HAP-1 (cell line): Measurements from ENCODE around the gene JAZF1.

Source experiments
- DNase-seq, 2 experiments: peaks; one replicate each; pipeline ENCODE4 v3.0.0-alpha.2; 2016 to 2020; ENCODE audit warnings: low spot score in 2 of 2
- H3K27me3 ChIP-seq: fragments of 250-450 bp; sonication (Bioruptor Pico); 2 replicates; pipeline ENCODE4 v1.5.1; 2020; ENCODE audit warnings: low read depth, mild to moderate bottlenecking, moderate library complexity
- H3K36me3 ChIP-seq: fragments of 250-450 bp; sonication (Bioruptor Pico); replicated peaks from 2 replicates; pipeline ENCODE4 v1.5.1; 2020; ENCODE audit warnings: mild to moderate bottlenecking
- H3K4me1 ChIP-seq: fragments of 250-450 bp; sonication (Bioruptor Pico); 2 replicates; pipeline ENCODE4 v1.5.1; 2020; ENCODE audit warnings: mild to moderate bottlenecking
- H3K4me3 ChIP-seq: fragments of 250-450 bp; sonication (Bioruptor Pico); 2 replicates; pipeline ENCODE4 v1.5.1; 2020; ENCODE audit warnings: mild to moderate bottlenecking, moderate library complexity
- H3K9me3 ChIP-seq: fragments of 250-450 bp; sonication (Bioruptor Pico); 2 replicates; pipeline ENCODE4 v1.5.1; 2020; ENCODE audit warnings: mild to moderate bottlenecking, moderate library complexity
- in situ Hi-C: fragments of 300-500 bp; cut with MboI; formaldehyde crosslinking; loops from 3 replicates; pipeline ENCODE4 v1.14.3; 2020; ENCODE audit warnings: low sequenced_read_pairs, inconsistent platforms, mixed read lengths

The JAZF1 gene

GRCh38 chr7:28086198-28086597 lies 94.4 kb downstream of the JAZF1 start:
- Histone ChIP-seq H3K36me3 (no peaks in the 10 kb centered on the region), H3K4me1 (no peaks in the 10 kb centered on the region), H3K27me3 (no peaks in the 10 kb centered on the region), H3K9me3 (no peaks in the 10 kb centered on the region), H3K4me3 (no peak overlapping the region)
- DNase-seq = no peak
- in situ Hi-C loops = no loop called here

- no peaks in the 10 kb centered on the region for H3K27me3 ChIP-seq
- no peaks in the 10 kb centered on the region for H3K4me1 ChIP-seq
- no peak overlapping the region for H3K4me3 ChIP-seq
- in situ Hi-C loops = no loop called here
- H3K9me3 ChIP-seq = no peaks in the 10 kb centered on the region
- no peaks in the 10 kb centered on the region for H3K36me3 ChIP-seq
- no peak for DNase-seq
Observed at GRCh38 chr7:28083998-28084985, 96.3 kb downstream of the JAZF1 start.

DNA sequence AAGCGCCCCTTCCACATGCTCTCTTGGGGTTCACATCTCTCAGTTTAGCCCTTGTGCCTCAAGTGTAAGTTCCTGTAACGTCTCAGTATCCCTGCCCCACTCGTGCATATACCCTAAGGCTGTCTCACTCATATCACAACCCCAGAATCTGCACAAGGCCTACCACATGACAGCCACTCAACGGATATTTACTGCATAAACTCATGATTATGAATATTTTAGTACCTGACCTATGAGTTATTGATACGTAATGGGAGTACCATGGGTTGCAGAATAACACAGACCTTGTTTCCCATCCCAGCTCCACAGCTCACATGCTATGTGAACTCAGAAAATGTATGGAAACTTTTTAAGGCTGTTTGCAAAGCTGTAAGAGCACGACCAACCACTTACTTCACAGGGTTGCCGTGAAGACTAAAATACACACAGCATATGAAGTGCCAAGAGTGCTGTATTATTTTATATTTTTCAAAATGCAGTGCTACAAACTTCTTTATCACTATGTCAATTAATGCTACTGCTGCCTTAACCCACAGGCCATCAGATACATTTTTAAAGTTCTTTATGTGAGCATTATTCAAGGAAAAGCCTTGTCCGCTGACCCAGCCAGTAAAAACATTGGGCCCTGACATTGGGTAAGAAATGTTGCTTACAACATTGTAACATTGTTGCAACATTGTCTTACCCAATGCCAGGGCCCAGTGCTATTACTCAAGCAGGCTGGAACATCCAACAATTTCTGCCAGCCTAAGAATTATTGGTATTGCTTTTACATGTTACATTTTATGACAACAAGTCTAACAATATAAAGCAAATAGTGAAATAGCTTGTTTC lies 97.2 kb downstream of the JAZF1 start:
- H3K27me3 ChIP-seq = no peaks in the 10 kb centered on the region
- in situ Hi-C loops = no loop called here
- no peaks in the 10 kb centered on the region for H3K9me3 ChIP-seq
- H3K4me1 ChIP-seq = no peaks in the 10 kb centered on the region
- no peak for DNase-seq
- H3K4me3 ChIP-seq = no peak overlapping the region
- no peaks in the 10 kb centered on the region for H3K36me3 ChIP-seq

DNA sequence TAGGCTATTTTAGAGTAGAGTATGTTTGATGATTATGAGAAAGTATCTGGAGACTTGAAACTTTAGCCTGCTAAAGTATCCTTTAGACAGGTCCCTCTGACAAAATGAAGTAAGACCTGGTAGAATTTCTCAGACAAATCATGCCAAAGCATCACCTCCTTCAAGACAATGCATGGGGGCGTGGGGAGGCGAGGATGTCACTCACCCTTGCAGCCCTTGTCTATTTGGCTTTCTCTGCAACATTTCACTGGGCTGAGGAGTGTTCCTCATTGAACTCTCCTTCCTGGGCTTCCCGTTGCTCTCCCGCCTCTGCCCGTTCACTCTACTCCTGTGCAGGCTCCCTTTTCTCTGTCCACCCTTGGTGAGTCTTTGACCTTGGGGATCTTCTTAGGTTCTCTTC lies 98.5 kb downstream of the JAZF1 start:
- in situ Hi-C loops = no loop called here
- Histone ChIP-seq H3K27me3 (no peaks in the 10 kb centered on the region), H3K36me3 (no peaks in the 10 kb centered on the region), H3K4me3 (no peak overlapping the region), H3K9me3 (no peaks in the 10 kb centered on the region), H3K4me1 (no peaks in the 10 kb centered on the region)
- no peak for DNase-seq

- no peaks in the 10 kb centered on the region for H3K27me3 ChIP-seq
- in situ Hi-C loops = no loop called here
- no peak overlapping the region for H3K4me3 ChIP-seq
- H3K9me3 ChIP-seq = no peaks in the 10 kb centered on the region
- no peak for DNase-seq
- no peaks in the 10 kb centered on the region for H3K4me1 ChIP-seq
- H3K36me3 ChIP-seq = no peaks in the 10 kb centered on the region
Observed at GRCh38 chr7:28081016-28081415, 99.6 kb downstream of the JAZF1 start.

DNA sequence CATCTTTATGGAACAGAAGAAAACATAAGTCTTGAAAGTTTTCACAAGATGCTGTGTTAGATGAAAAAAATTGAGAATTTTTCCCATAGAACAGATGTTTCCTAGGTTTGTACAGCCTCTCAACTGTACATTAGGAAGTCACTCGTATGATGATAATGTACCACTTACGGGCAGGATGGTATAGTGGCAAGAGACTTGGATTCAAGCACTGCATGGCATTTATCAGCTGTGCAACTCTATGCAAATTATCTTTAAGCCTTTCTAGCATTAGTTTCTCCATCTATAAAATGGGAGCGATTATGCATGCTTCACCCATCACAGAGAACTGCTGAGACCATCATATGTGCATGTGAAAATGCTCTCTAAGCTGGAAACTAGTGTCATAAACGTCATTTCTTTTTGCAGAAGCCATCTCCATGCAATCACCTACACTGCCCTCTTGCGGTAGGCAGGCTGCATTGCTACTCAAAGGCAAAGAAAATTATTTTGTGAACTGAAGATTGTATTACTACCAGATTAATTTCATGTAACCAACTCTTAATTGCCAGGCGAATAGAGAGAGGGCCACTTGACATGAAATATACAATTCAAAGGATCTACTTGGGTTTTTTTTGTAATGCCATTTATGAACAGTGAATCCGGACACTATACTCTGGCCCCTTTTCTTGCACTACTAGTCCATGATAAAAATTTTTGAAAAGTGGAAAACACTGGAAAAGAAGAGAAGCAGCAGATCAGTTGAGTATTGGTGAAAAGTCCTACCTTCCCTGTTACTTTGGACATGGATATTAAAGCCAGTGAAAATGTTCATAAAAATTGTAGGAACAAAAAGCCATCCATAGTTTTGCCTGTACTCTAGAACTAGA lies 102.3 kb downstream of the JAZF1 start:
- no peaks in the 10 kb centered on the region for H3K4me1 ChIP-seq
- in situ Hi-C loops = no loop called here
- no peak overlapping the region for H3K4me3 ChIP-seq
- no peaks in the 10 kb centered on the region for H3K36me3 ChIP-seq
- no peaks in the 10 kb centered on the region for H3K27me3 ChIP-seq
- H3K9me3 ChIP-seq = no peaks in the 10 kb centered on the region
- peak; percentile 39 to 59 for DNase-seq

GRCh38 chr7:28077616-28078015 lies 103.0 kb downstream of the JAZF1 start:
- no peaks in the 10 kb centered on the region for H3K36me3 ChIP-seq
- H3K4me3 ChIP-seq = no peak overlapping the region
- DNase-seq = no peak
- H3K27me3 ChIP-seq = no peaks in the 10 kb centered on the region
- H3K4me1 ChIP-seq = peaks cover 3% of the 10 kb centered on the region
- no peaks in the 10 kb centered on the region for H3K9me3 ChIP-seq
- in situ Hi-C loops = no loop called here

GRCh38 chr7:28076423-28077200 lies 104.0 kb downstream of the JAZF1 start:
- no peaks in the 10 kb centered on the region for H3K36me3 ChIP-seq
- no peak overlapping the region for H3K4me3 ChIP-seq
- in situ Hi-C loops = no loop called here
- no peaks in the 10 kb centered on the region for H3K9me3 ChIP-seq
- peaks cover 13% of the 10 kb centered on the region for H3K4me1 ChIP-seq
- no peaks in the 10 kb centered on the region for H3K27me3 ChIP-seq
- no peak for DNase-seq

DNA sequence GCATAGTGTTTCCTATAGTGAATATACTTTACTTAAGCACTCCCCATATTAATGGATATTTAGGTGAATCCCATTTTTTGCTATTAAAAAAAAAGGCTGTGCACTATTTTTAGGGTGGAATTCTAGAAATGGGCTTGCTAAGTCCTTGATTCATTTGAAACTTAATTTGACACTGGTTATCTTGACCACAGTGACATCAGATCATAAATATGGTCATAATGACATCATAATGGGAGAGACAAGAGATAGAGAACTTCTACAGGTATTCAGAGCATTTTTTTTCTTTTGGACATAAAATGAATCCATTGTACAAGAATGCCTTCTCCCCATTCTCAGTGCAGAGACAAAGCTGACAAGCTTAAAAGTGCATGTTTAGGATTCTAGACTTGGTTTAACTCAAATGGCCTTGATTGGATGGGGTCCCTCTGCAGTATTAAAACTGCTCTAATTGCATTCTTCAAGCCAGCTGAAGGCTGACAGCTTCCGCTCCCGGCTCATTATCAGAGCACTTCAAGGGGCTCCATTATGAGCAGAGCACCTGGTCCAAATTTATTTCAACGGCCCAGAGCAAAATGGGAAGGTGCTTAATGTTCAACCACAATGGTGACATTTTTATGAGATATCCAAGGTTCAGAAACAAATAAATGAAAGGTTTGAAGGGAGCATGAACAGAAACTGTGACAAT lies 104.8 kb downstream of the JAZF1 start:
- DNase-seq = no peak
- no peaks in the 10 kb centered on the region for H3K9me3 ChIP-seq

GRCh38 chr7:28072876-28073514 lies 107.6 kb downstream of the JAZF1 start:
- DNase-seq = no peak
- Histone ChIP-seq H3K4me3 (no peak overlapping the region), H3K9me3 (no peaks in the 10 kb centered on the region), H3K4me1 (peaks cover 15% of the 10 kb centered on the region), H3K36me3 (no peaks in the 10 kb centered on the region), H3K27me3 (no peaks in the 10 kb centered on the region)
- in situ Hi-C loops = no loop called here

More for the DNA sequence above, 104.8 kb downstream of the JAZF1 start:
- in situ Hi-C loops = no loop called here
- Histone ChIP-seq H3K4me1 (peaks cover 15% of the 10 kb centered on the region), H3K36me3 (no peaks in the 10 kb centered on the region), H3K27me3 (no peaks in the 10 kb centered on the region), H3K4me3 (no peak overlapping the region)

DNA sequence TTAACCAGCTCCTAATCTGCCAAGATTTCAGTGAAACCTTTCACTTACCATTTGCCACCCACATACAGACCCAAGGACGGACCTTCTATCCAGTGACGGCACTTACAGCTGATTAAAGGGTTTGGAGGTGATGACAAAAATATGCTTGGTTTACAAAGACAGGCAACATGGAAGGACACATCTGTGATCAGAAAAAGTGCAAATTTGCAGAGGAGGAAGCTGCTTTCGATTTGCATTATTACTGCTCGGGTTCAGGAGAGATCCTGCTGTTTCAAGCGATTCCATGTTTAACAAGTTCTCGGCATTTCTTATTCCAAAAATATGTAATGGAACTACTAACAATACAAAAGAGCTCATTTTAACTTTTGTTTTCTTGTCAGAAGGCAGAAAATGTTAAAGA lies 109.0 kb downstream of the JAZF1 start:
- no peaks in the 10 kb centered on the region for H3K27me3 ChIP-seq
- no peak for DNase-seq
- H3K36me3 ChIP-seq = no peaks in the 10 kb centered on the region
- no peaks in the 10 kb centered on the region for H3K9me3 ChIP-seq
- H3K4me3 ChIP-seq = no peak overlapping the region
- in situ Hi-C loops = no loop called here
- H3K4me1 ChIP-seq = peaks cover 15% of the 10 kb centered on the region
